MM.1S (cell line): ENCODE results near the gene FADD.

Experiments used
- CTCF ChIP-seq: fragments of 300-600 bp; sonication (generic); IDR thresholded peaks from 2 replicates; pipeline ENCODE4 v1.5.1; 2016; ENCODE audit warnings: antibody characterized with exemption, low read length, mixed read lengths
- EZH2 ChIP-seq: fragments of 300-600 bp; sonication (generic); optimal IDR thresholded peaks from 2 replicates; pipeline ENCODE3; 2017; ENCODE audit warnings: low read depth, mild to moderate bottlenecking, antibody characterized with exemption, low read length, mixed read lengths
- EZH2phosphoT487 ChIP-seq: fragments of 300-600 bp; sonication (generic); IDR thresholded peaks from 2 replicates; pipeline ENCODE4 v1.6.1; 2018; ENCODE audit warnings: antibody characterized with exemption, low read length

GRCh38 chr11:70200212-70200844 lies 2.8 kb upstream of the FADD start:
- TF ChIP-seq CTCF (no peak), EZH2 (no peak), EZH2phosphoT487 (no peak)
